ENCODE results near the gene SERHL2. TPM values are rescaled to one million over a fixed set of nuclear protein-coding genes. Genes with fewer than 3 reads are reported as not detected.
"Not testable (repeated sequence)": the region's sequence is repeated elsewhere in the genome, so short reads cannot be mapped to it uniquely, and the experiment has no call there.

The SERHL2 gene
- polyA plus RNA-seq, 3 donors = 0.20 to 0.60 (median 0.24) TPM

DNA sequence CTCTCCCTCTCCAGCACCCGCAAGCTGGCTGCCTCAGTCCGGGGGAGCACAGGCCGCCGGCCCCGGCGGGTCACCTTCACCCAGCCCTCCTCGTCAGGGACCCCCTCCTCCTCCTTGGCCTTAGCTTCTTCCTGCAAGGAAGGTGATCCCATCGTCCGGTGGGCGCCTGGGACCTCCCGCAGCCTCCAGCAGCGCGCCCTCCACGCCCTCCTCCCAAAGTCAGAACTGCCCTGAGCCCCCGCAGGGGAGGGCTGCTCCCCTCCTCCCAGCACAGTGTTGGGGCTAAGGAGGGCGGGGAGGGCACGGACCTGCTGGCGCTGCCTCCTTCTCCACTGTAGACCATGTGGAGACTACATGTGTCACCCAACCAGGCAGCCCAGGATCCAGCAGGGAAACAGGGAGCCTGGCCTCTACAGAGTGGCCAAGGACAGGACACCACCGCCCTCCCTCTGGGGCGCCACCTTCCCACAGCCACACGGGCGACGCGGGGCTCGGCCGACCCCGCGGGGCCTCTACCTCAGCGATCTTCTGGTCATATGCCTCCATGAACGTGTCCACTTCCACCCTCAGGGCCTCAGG lies 22.3 kb downstream of the SERHL2 start:
- H3K9ac ChIP-seq (ENCODE audit: insufficient read depth, low read length, poor library complexity, severe bottlenecking); H3K4me1 ChIP-seq (ENCODE audit: control insufficient read depth in 1 of 2, insufficient read depth in 2 of 2, low read length in 2 of 2); H3K27ac ChIP-seq (ENCODE audit: low read depth in 1 of 2, low read length in 2 of 2); H3K4me1 Mint-ChIP-seq; H3K4me3 Mint-ChIP-seq; H2AFZ ChIP-seq (ENCODE audit: insufficient read depth, low read depth, low read length, poor library complexity, severe bottlenecking); H3K4me2 ChIP-seq (replicated peaks; ENCODE audit: extremely low read depth, low read length, poor library complexity, severe bottlenecking); H3K27me3 ChIP-seq (ENCODE audit: control insufficient read depth in 2 of 2, insufficient read depth in 2 of 2, low read length in 2 of 2); intact Hi-C loops (cut with micrococcal nuclease); H4K20me1 ChIP-seq (ENCODE audit: insufficient read depth, low read length); H3K4me3 ChIP-seq (replicated peaks in 1 of 3; ENCODE audit: low read depth in 2 of 3, low read length in 3 of 3); H3K9me3 Mint-ChIP-seq; DNase-seq; H3K27me3 Mint-ChIP-seq (ENCODE audit: low read depth in 3 of 3); H3K79me2 ChIP-seq (ENCODE audit: insufficient read depth, low read length); H3K9me3 ChIP-seq (replicated peaks in 1 of 2; ENCODE audit: control insufficient read depth in 1 of 2, insufficient read depth in 1 of 2, low read length in 2 of 2); H3K27ac Mint-ChIP-seq: not testable (repeated sequence)
- peaks cover 36 to 54% of the 10 kb centered on the region in 2 donors for H3K36me3 ChIP-seq (replicated peaks in 1 of 2; ENCODE audit: control insufficient read depth in 1 of 2, insufficient read depth in 2 of 2, low read length in 2 of 2)
- H3K36me3 Mint-ChIP-seq = peaks cover 18 to 62% of the 10 kb centered on the region in 2 donors
- WGBS (ENCODE audit: insufficient coverage) = 97% methylated on average over 5 of the region's 30 CpGs

DNA sequence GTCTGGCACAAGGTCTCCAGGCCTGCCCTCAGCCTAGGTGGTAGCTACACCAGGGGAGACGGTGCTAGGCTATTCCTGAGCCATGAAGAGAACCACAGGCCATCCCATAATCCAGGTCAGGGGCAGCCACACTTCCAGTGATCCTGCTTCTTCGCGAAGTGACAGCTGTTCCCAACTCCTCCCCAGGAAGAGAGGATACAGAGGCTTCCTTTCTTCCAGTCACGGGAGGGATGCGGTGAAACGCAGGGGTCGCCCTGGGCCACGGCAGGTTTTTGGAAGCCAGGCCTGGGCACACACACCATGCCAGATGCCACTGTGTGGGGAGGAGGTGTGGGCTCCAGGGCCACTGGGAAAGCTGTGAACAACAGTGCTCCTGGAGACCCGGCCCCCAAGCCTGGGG lies 23.4 kb downstream of the SERHL2 start:
- H3K4me2 ChIP-seq (replicated peaks; ENCODE audit: extremely low read depth, low read length, poor library complexity, severe bottlenecking); H3K27me3 Mint-ChIP-seq (ENCODE audit: low read depth in 3 of 3); intact Hi-C loops (cut with micrococcal nuclease); H4K20me1 ChIP-seq (ENCODE audit: insufficient read depth, low read length); H3K27me3 ChIP-seq (ENCODE audit: control insufficient read depth in 2 of 2, insufficient read depth in 2 of 2, low read length in 2 of 2); H3K4me3 ChIP-seq (replicated peaks in 1 of 3; ENCODE audit: low read depth in 2 of 3, low read length in 3 of 3); H3K4me1 Mint-ChIP-seq; H3K9me3 Mint-ChIP-seq; H3K79me2 ChIP-seq (ENCODE audit: insufficient read depth, low read length); H3K9me3 ChIP-seq (replicated peaks in 1 of 2; ENCODE audit: control insufficient read depth in 1 of 2, insufficient read depth in 1 of 2, low read length in 2 of 2); H3K27ac ChIP-seq (ENCODE audit: low read depth in 1 of 2, low read length in 2 of 2); H2AFZ ChIP-seq (ENCODE audit: insufficient read depth, low read depth, low read length, poor library complexity, severe bottlenecking); DNase-seq; H3K9ac ChIP-seq (ENCODE audit: insufficient read depth, low read length, poor library complexity, severe bottlenecking); H3K4me3 Mint-ChIP-seq: not testable (repeated sequence)
- Histone ChIP-seq H3K36me3 (replicated peaks in 1 of 2; ENCODE audit: control insufficient read depth in 1 of 2, insufficient read depth in 2 of 2, low read length in 2 of 2) (peaks cover 30 to 52% of the 10 kb centered on the region in 2 donors), H3K4me1 (ENCODE audit: control insufficient read depth in 1 of 2, insufficient read depth in 2 of 2, low read length in 2 of 2) (peaks cover 6 to 15% of the 10 kb centered on the region in 2 donors)
- WGBS (ENCODE audit: insufficient coverage) = 86% methylated on average over 1 of the region's 9 CpGs
- Mint-ChIP-seq H3K27ac (peak overlapping the region in 1 of 7 donors; percentile 48), H3K36me3 (peaks cover 14 to 52% of the 10 kb centered on the region in 2 donors)

- no peaks in the 10 kb centered on the region for H3K79me2 ChIP-seq (ENCODE audit: insufficient read depth, low read length)
- TF ChIP-seq, protein P1, sequence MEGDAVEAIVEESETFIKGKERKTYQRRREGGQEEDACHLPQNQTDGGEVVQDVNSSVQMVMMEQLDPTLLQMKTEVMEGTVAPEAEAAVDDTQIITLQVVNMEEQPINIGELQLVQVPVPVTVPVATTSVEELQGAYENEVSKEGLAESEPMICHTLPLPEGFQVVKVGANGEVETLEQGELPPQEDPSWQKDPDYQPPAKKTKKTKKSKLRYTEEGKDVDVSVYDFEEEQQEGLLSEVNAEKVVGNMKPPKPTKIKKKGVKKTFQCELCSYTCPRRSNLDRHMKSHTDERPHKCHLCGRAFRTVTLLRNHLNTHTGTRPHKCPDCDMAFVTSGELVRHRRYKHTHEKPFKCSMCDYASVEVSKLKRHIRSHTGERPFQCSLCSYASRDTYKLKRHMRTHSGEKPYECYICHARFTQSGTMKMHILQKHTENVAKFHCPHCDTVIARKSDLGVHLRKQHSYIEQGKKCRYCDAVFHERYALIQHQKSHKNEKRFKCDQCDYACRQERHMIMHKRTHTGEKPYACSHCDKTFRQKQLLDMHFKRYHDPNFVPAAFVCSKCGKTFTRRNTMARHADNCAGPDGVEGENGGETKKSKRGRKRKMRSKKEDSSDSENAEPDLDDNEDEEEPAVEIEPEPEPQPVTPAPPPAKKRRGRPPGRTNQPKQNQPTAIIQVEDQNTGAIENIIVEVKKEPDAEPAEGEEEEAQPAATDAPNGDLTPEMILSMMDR (IDR thresholded peaks at IDR 0.05) = no peak
- DNase-seq = no peak
- no peaks in the 10 kb centered on the region for H3K27me3 ChIP-seq (ENCODE audit: control insufficient read depth in 2 of 2, insufficient read depth in 2 of 2, low read length in 2 of 2)
- peaks cover 25 to 49% of the 10 kb centered on the region in 2 donors for H3K36me3 ChIP-seq (replicated peaks in 1 of 2; ENCODE audit: control insufficient read depth in 1 of 2, insufficient read depth in 2 of 2, low read length in 2 of 2)
- no peaks in the 10 kb centered on the region for H3K27me3 Mint-ChIP-seq (ENCODE audit: low read depth in 3 of 3)
- peaks cover 11 to 50% of the 10 kb centered on the region in 2 donors for H3K36me3 Mint-ChIP-seq
- no peak overlapping the region for H3K27ac Mint-ChIP-seq
- H3K4me2 ChIP-seq (replicated peaks; ENCODE audit: extremely low read depth, low read length, poor library complexity, severe bottlenecking) = no peak overlapping the region
- intact Hi-C loops (cut with micrococcal nuclease) = no loop called here
- H3K9ac ChIP-seq (ENCODE audit: insufficient read depth, low read length, poor library complexity, severe bottlenecking) = no peak overlapping the region
- H3K4me1 Mint-ChIP-seq = peaks cover 13% of the 10 kb centered on the region
- H3K4me3 Mint-ChIP-seq = no peak overlapping the region
- H3K9me3 Mint-ChIP-seq = no peaks in the 10 kb centered on the region
- no peak overlapping the region for H3K27ac ChIP-seq (ENCODE audit: low read depth in 1 of 2, low read length in 2 of 2)
- no peaks in the 10 kb centered on the region for H3K9me3 ChIP-seq (replicated peaks in 1 of 2; ENCODE audit: control insufficient read depth in 1 of 2, insufficient read depth in 1 of 2, low read length in 2 of 2)
- H4K20me1 ChIP-seq (ENCODE audit: insufficient read depth, low read length) = no peaks in the 10 kb centered on the region
- 90% methylated on average over 9 of the region's 15 CpGs for WGBS (ENCODE audit: insufficient coverage)
- no peak overlapping the region for H2AFZ ChIP-seq (ENCODE audit: insufficient read depth, low read depth, low read length, poor library complexity, severe bottlenecking)
- H3K4me3 ChIP-seq (replicated peaks in 1 of 3; ENCODE audit: low read depth in 2 of 3, low read length in 3 of 3) = no peak overlapping the region
- peaks cover 9 to 19% of the 10 kb centered on the region in 2 donors for H3K4me1 ChIP-seq (ENCODE audit: control insufficient read depth in 1 of 2, insufficient read depth in 2 of 2, low read length in 2 of 2)
These were observed 24.0 kb downstream of the SERHL2 start for GRCh38 chr22:42577623-42578240.

- H2AFZ ChIP-seq (ENCODE audit: insufficient read depth, low read depth, low read length, poor library complexity, severe bottlenecking); H3K4me3 Mint-ChIP-seq; H3K79me2 ChIP-seq (ENCODE audit: insufficient read depth, low read length); H3K27me3 Mint-ChIP-seq (ENCODE audit: low read depth in 3 of 3); H3K27ac ChIP-seq (ENCODE audit: low read depth in 1 of 2, low read length in 2 of 2); H3K9me3 ChIP-seq (replicated peaks in 1 of 2; ENCODE audit: control insufficient read depth in 1 of 2, insufficient read depth in 1 of 2, low read length in 2 of 2); H3K4me2 ChIP-seq (replicated peaks; ENCODE audit: extremely low read depth, low read length, poor library complexity, severe bottlenecking); intact Hi-C loops (cut with micrococcal nuclease); DNase-seq; H3K9me3 Mint-ChIP-seq; H3K27me3 ChIP-seq (ENCODE audit: control insufficient read depth in 2 of 2, insufficient read depth in 2 of 2, low read length in 2 of 2); H3K4me3 ChIP-seq (replicated peaks in 1 of 3; ENCODE audit: low read depth in 2 of 3, low read length in 3 of 3); H3K9ac ChIP-seq (ENCODE audit: insufficient read depth, low read length, poor library complexity, severe bottlenecking); H4K20me1 ChIP-seq (ENCODE audit: insufficient read depth, low read length); H3K27ac Mint-ChIP-seq: not testable (repeated sequence)
- peaks cover 24 to 55% of the 10 kb centered on the region in 2 donors for H3K36me3 Mint-ChIP-seq
- no CpG with 5 or more reads among the region's 4 CpGs for WGBS (ENCODE audit: insufficient coverage)
- peaks cover 15% of the 10 kb centered on the region for H3K4me1 Mint-ChIP-seq
- Histone ChIP-seq H3K36me3 (replicated peaks in 1 of 2; ENCODE audit: control insufficient read depth in 1 of 2, insufficient read depth in 2 of 2, low read length in 2 of 2) (peaks cover 33 to 53% of the 10 kb centered on the region in 2 donors), H3K4me1 (ENCODE audit: control insufficient read depth in 1 of 2, insufficient read depth in 2 of 2, low read length in 2 of 2) (peaks cover 9 to 19% of the 10 kb centered on the region in 2 donors)
These were observed 26.3 kb downstream of the SERHL2 start for GRCh38 chr22:42580040-42580439.

Measured in CD14-positive monocyte (primary cell).